ENCODE results near the gene TCF4. TPM values are rescaled to one million over a fixed set of nuclear protein-coding genes. Genes with fewer than 3 reads are reported as not detected.

The TCF4 gene
- total and polyA plus RNA-seq, 10 donors: 14.6 to 200 (median 153) TPM

DNA sequence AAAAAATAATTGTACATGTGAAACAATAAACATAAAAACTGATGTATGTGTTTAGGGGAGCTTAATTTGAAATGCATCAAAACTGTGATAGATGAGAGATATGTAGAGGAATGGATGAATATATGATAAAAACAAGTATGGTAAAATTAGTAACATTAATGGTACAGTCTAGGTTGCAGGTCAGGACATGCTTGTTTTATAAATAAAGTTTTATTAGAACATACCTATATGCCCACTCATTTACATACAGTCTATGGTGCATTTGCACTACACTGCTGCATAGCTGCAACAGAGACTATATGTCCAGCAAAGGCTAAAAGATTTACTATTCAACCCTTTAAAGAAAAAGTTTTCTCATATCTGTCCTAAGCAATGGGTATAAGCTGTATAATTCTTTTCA lies 392.1 kb downstream of the TCF4 start:
- H3K36me3 ChIP-seq: no peaks in the 10 kb centered on the region
- TF ChIP-seq POLR2AphosphoS5 (IDR thresholded peaks at IDR 0.05): no peak
- TF ChIP-seq, protein P1, sequence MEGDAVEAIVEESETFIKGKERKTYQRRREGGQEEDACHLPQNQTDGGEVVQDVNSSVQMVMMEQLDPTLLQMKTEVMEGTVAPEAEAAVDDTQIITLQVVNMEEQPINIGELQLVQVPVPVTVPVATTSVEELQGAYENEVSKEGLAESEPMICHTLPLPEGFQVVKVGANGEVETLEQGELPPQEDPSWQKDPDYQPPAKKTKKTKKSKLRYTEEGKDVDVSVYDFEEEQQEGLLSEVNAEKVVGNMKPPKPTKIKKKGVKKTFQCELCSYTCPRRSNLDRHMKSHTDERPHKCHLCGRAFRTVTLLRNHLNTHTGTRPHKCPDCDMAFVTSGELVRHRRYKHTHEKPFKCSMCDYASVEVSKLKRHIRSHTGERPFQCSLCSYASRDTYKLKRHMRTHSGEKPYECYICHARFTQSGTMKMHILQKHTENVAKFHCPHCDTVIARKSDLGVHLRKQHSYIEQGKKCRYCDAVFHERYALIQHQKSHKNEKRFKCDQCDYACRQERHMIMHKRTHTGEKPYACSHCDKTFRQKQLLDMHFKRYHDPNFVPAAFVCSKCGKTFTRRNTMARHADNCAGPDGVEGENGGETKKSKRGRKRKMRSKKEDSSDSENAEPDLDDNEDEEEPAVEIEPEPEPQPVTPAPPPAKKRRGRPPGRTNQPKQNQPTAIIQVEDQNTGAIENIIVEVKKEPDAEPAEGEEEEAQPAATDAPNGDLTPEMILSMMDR (IDR thresholded peaks at IDR 0.05 in 8 of 11, conservative IDR thresholded peaks at IDR 0.05 in 3 of 11): no peak
- TF ChIP-seq POLR2A (IDR thresholded peaks at IDR 0.05): no peak
- no peaks in the 10 kb centered on the region for H3K27me3 ChIP-seq (replicated peaks in 1 of 7)
- no peaks in the 10 kb centered on the region for H3K4me1 ChIP-seq
- DNase-seq: no peak
- intact Hi-C loops (cut with DNase I; ENCODE audit: low total_unique reads): no loop called here
- H3K27ac ChIP-seq: no peak overlapping the region
- no peaks in the 10 kb centered on the region for H3K9me3 ChIP-seq
- no peak overlapping the region for H3K4me3 ChIP-seq

DNA sequence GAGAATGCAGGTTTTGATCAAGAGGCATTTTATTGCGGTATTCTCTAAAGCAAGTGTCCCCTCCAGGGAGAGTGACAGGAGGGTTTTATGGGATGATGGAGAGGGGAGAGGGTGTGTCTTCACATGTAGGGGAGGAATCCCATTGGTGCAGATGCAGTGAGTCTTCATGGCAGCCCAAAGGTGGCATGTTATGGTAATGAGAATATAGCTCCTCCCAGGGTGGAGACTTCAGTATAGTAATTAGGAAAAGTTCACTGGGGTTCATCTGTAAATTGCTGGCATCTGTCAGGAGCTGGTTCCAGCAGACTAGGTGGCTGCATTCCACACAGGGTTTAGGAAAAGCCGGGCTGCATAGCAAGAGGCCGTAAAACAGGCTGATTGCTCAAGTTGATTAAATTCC lies 398.0 kb downstream of the TCF4 start:
- intact Hi-C loops (cut with DNase I; ENCODE audit: low total_unique reads): no loop called here

DNA sequence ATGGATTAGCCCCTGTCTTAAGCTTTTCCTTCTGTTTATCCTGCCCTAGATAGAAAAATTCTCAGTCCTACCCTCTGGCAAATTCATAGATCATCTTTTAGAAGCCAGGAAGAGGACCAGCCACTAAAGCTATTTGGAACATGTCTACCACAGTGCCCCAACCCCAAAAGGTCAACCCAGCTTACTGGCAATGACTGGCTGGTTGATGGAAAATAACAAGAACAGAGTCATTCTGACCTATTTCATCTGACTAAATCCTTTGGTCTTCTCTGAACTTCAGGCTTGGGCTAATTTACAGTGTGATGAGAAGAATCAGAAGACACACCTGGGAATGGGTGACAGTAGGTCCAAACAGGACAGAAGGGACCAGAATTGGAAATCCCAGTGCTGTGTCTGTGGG lies 401.4 kb downstream of the TCF4 start:
- TF ChIP-seq POLR2AphosphoS5 (IDR thresholded peaks at IDR 0.05): no peak
- TF ChIP-seq, protein P1 (IDR thresholded peaks at IDR 0.05 in 8 of 11, conservative IDR thresholded peaks at IDR 0.05 in 3 of 11): no peak
- no peak for TF ChIP-seq POLR2A (IDR thresholded peaks at IDR 0.05)
- intact Hi-C loops (cut with DNase I; ENCODE audit: low total_unique reads): no loop called here
- Histone ChIP-seq H3K27me3 (replicated peaks in 1 of 7) (no peaks in the 10 kb centered on the region), H3K4me3 (no peak overlapping the region), H3K4me1 (no peaks in the 10 kb centered on the region), H3K27ac (no peak overlapping the region), H3K9me3 (no peaks in the 10 kb centered on the region), H3K36me3 (no peaks in the 10 kb centered on the region)
- no peak for DNase-seq

More for the DNA sequence above, 398.0 kb downstream of the TCF4 start:
- Histone ChIP-seq H3K9me3 (no peaks in the 10 kb centered on the region), H3K36me3 (no peaks in the 10 kb centered on the region), H3K27me3 (replicated peaks in 1 of 7) (no peaks in the 10 kb centered on the region), H3K27ac (no peak overlapping the region), H3K4me3 (no peak overlapping the region), H3K4me1 (no peaks in the 10 kb centered on the region)
- WGBS, 5 donors: 83 to 88% (median 84%) methylated on average over 3 of the region's 3 CpGs
- TF ChIP-seq, protein P1 (IDR thresholded peaks at IDR 0.05 in 8 of 11, conservative IDR thresholded peaks at IDR 0.05 in 3 of 11): no peak
- TF ChIP-seq POLR2A (IDR thresholded peaks at IDR 0.05): no peak
- TF ChIP-seq POLR2AphosphoS5 (IDR thresholded peaks at IDR 0.05): no peak
- DNase-seq: no peak

DNA sequence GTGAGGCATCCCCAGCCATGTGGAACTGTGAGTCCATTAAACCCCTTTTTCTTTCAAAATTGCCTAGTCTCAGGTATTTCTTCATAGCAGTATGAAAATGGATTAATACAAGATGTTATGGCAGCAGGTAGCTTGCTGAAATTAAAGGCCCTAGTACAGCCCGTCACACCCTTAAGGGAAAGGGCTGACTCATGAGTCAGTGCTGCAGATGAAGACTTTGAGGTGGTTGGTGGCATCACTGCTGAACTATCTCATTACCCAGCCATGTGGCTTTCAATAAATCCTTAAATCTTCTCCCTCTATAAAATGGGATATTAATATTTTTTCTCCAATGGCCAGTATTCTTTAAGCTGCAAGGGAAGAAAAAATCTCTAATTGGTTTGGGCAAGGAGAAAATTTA lies 402.6 kb downstream of the TCF4 start:
- H3K27ac ChIP-seq: no peak overlapping the region
- TF ChIP-seq POLR2AphosphoS5 (IDR thresholded peaks at IDR 0.05): no peak
- no peak for TF ChIP-seq POLR2A (IDR thresholded peaks at IDR 0.05)
- TF ChIP-seq, protein P1 (IDR thresholded peaks at IDR 0.05 in 8 of 11, conservative IDR thresholded peaks at IDR 0.05 in 3 of 11): no peak
- no peaks in the 10 kb centered on the region for H3K4me1 ChIP-seq
- no peaks in the 10 kb centered on the region for H3K36me3 ChIP-seq
- no peaks in the 10 kb centered on the region for H3K27me3 ChIP-seq (replicated peaks in 1 of 7)
- no peak for DNase-seq
- WGBS, 5 donors: 79 to 94% (median 91%) methylated on average over 1 of the region's 1 CpG
- intact Hi-C loops (cut with DNase I; ENCODE audit: low total_unique reads): no loop called here
- no peak overlapping the region for H3K4me3 ChIP-seq
- H3K9me3 ChIP-seq: no peaks in the 10 kb centered on the region

Measured in spleen (tissue), 11 donors.